ENCODE data around the gene IPO11. TPM values are rescaled to one million over a fixed set of nuclear protein-coding genes. Genes with fewer than 3 reads are reported as not detected.

The IPO11 gene
- total and polyA plus RNA-seq, 9 donors, result 20.0 to 27.7 (median 22.4) TPM

- 83% methylated on average over 2 of the region's 2 CpGs for WGBS (ENCODE audit: insufficient coverage)
- no peaks in the 10 kb centered on the region for H3K9me3 ChIP-seq (replicated peaks; ENCODE audit: control insufficient read depth, low read depth, low read length)
- H3K27me3 ChIP-seq (ENCODE audit: control insufficient read depth, insufficient read depth, low read length), result no peaks in the 10 kb centered on the region
- peaks cover 7% of the 10 kb centered on the region for H3K36me3 ChIP-seq (ENCODE audit: control insufficient read depth, insufficient read depth, low read length)
- DNase-seq, result no peak
- H3K27ac ChIP-seq (ENCODE audit: low read length), result no peak overlapping the region
- no peak overlapping the region for H3K4me3 ChIP-seq (ENCODE audit: low read length)
- H3K4me1 ChIP-seq (ENCODE audit: control insufficient read depth, insufficient read depth, low read length), result no peaks in the 10 kb centered on the region
Measured at GRCh38 chr5:62589504-62589903, 176.9 kb downstream of the IPO11 start.

- WGBS (ENCODE audit: insufficient coverage), result no CpG with 5 or more reads among the region's 2 CpGs
- no peak for DNase-seq
- H3K4me1 ChIP-seq (ENCODE audit: control insufficient read depth, insufficient read depth, low read length), result no peaks in the 10 kb centered on the region
- H3K4me3 ChIP-seq (ENCODE audit: low read length), result no peak overlapping the region
- H3K27me3 ChIP-seq (ENCODE audit: control insufficient read depth, insufficient read depth, low read length), result no peaks in the 10 kb centered on the region
- peaks cover 7% of the 10 kb centered on the region for H3K36me3 ChIP-seq (ENCODE audit: control insufficient read depth, insufficient read depth, low read length)
- no peaks in the 10 kb centered on the region for H3K9me3 ChIP-seq (replicated peaks; ENCODE audit: control insufficient read depth, low read depth, low read length)
- no peak overlapping the region for H3K27ac ChIP-seq (ENCODE audit: low read length)
Measured at GRCh38 chr5:62590387-62590786, 177.8 kb downstream of the IPO11 start.

- Histone ChIP-seq H3K4me3 (ENCODE audit: low read length) (no peak overlapping the region), H3K36me3 (ENCODE audit: control insufficient read depth, insufficient read depth, low read length) (peaks cover 7% of the 10 kb centered on the region), H3K27ac (ENCODE audit: low read length) (no peak overlapping the region), H3K9me3 (replicated peaks; ENCODE audit: control insufficient read depth, low read depth, low read length) (no peaks in the 10 kb centered on the region), H3K27me3 (ENCODE audit: control insufficient read depth, insufficient read depth, low read length) (no peaks in the 10 kb centered on the region), H3K4me1 (ENCODE audit: control insufficient read depth, insufficient read depth, low read length) (no peaks in the 10 kb centered on the region)
- 82% methylated on average over 3 of the region's 8 CpGs for WGBS (ENCODE audit: insufficient coverage)
- DNase-seq, result no peak
Measured at GRCh38 chr5:62592558-62592957, 180.0 kb downstream of the IPO11 start.

- no peaks in the 10 kb centered on the region for H3K27me3 ChIP-seq (ENCODE audit: control insufficient read depth, insufficient read depth, low read length)
- no peak overlapping the region for H3K4me3 ChIP-seq (ENCODE audit: low read length)
- no peak for DNase-seq
- H3K9me3 ChIP-seq (replicated peaks; ENCODE audit: control insufficient read depth, low read depth, low read length), result no peaks in the 10 kb centered on the region
- no peaks in the 10 kb centered on the region for H3K4me1 ChIP-seq (ENCODE audit: control insufficient read depth, insufficient read depth, low read length)
- peaks cover 7% of the 10 kb centered on the region for H3K36me3 ChIP-seq (ENCODE audit: control insufficient read depth, insufficient read depth, low read length)
- no peak overlapping the region for H3K27ac ChIP-seq (ENCODE audit: low read length)
- WGBS (ENCODE audit: insufficient coverage), result no CpG with 5 or more reads among the region's 1 CpG
Measured at GRCh38 chr5:62593331-62593730, 180.8 kb downstream of the IPO11 start.

- no peaks in the 10 kb centered on the region for H3K27me3 ChIP-seq (ENCODE audit: control insufficient read depth, insufficient read depth, low read length)
- H3K9me3 ChIP-seq (replicated peaks; ENCODE audit: control insufficient read depth, low read depth, low read length), result no peaks in the 10 kb centered on the region
- H3K4me1 ChIP-seq (ENCODE audit: control insufficient read depth, insufficient read depth, low read length), result no peaks in the 10 kb centered on the region
- no peak overlapping the region for H3K4me3 ChIP-seq (ENCODE audit: low read length)
- peaks cover 8% of the 10 kb centered on the region for H3K36me3 ChIP-seq (ENCODE audit: control insufficient read depth, insufficient read depth, low read length)
- no peak for DNase-seq
- H3K27ac ChIP-seq (ENCODE audit: low read length), result no peak overlapping the region
- WGBS (ENCODE audit: insufficient coverage), result 100% methylated on average over 2 of the region's 3 CpGs
Measured at GRCh38 chr5:62594364-62594984, 181.9 kb downstream of the IPO11 start.

- WGBS (ENCODE audit: insufficient coverage), result no CpG with 5 or more reads among the region's 1 CpG
- no peak overlapping the region for H3K4me3 ChIP-seq (ENCODE audit: low read length)
- no peaks in the 10 kb centered on the region for H3K4me1 ChIP-seq (ENCODE audit: control insufficient read depth, insufficient read depth, low read length)
- no peaks in the 10 kb centered on the region for H3K27me3 ChIP-seq (ENCODE audit: control insufficient read depth, insufficient read depth, low read length)
- H3K36me3 ChIP-seq (ENCODE audit: control insufficient read depth, insufficient read depth, low read length), result peaks cover 8% of the 10 kb centered on the region
- no peak for DNase-seq
- no peaks in the 10 kb centered on the region for H3K9me3 ChIP-seq (replicated peaks; ENCODE audit: control insufficient read depth, low read depth, low read length)
- no peak overlapping the region for H3K27ac ChIP-seq (ENCODE audit: low read length)
Measured at GRCh38 chr5:62596096-62596495, 183.5 kb downstream of the IPO11 start.

GRCh38 chr5:62596691-62597090, 184.1 kb downstream of the IPO11 start:
- Histone ChIP-seq H3K4me1 (ENCODE audit: control insufficient read depth, insufficient read depth, low read length) (no peaks in the 10 kb centered on the region), H3K27me3 (ENCODE audit: control insufficient read depth, insufficient read depth, low read length) (no peaks in the 10 kb centered on the region), H3K27ac (ENCODE audit: low read length) (no peak overlapping the region), H3K36me3 (ENCODE audit: control insufficient read depth, insufficient read depth, low read length) (peaks cover 8% of the 10 kb centered on the region), H3K4me3 (ENCODE audit: low read length) (no peak overlapping the region), H3K9me3 (replicated peaks; ENCODE audit: control insufficient read depth, low read depth, low read length) (no peaks in the 10 kb centered on the region)
- DNase-seq, result no peak
- no CpG with 5 or more reads among the region's 1 CpG for WGBS (ENCODE audit: insufficient coverage)

GRCh38 chr5:62597314-62597713, 184.8 kb downstream of the IPO11 start:
- no peak overlapping the region for H3K27ac ChIP-seq (ENCODE audit: low read length)
- no peaks in the 10 kb centered on the region for H3K4me1 ChIP-seq (ENCODE audit: control insufficient read depth, insufficient read depth, low read length)
- peaks cover 8% of the 10 kb centered on the region for H3K36me3 ChIP-seq (ENCODE audit: control insufficient read depth, insufficient read depth, low read length)
- no peak for DNase-seq
- H3K4me3 ChIP-seq (ENCODE audit: low read length), result no peak overlapping the region
- H3K27me3 ChIP-seq (ENCODE audit: control insufficient read depth, insufficient read depth, low read length), result no peaks in the 10 kb centered on the region
- no peaks in the 10 kb centered on the region for H3K9me3 ChIP-seq (replicated peaks; ENCODE audit: control insufficient read depth, low read depth, low read length)
- WGBS (ENCODE audit: insufficient coverage), result no CpG with 5 or more reads among the region's 2 CpGs

GRCh38 chr5:62600560-62601252, 188.1 kb downstream of the IPO11 start:
- H3K36me3 ChIP-seq (ENCODE audit: control insufficient read depth, insufficient read depth, low read length), result peaks cover 6% of the 10 kb centered on the region
- 40% methylated on average over 1 of the region's 3 CpGs for WGBS (ENCODE audit: insufficient coverage)
- H3K9me3 ChIP-seq (replicated peaks; ENCODE audit: control insufficient read depth, low read depth, low read length), result no peaks in the 10 kb centered on the region
- H3K4me1 ChIP-seq (ENCODE audit: control insufficient read depth, insufficient read depth, low read length), result no peaks in the 10 kb centered on the region
- H3K4me3 ChIP-seq (ENCODE audit: low read length), result no peak overlapping the region
- H3K27ac ChIP-seq (ENCODE audit: low read length), result no peak overlapping the region
- no peak for DNase-seq
- H3K27me3 ChIP-seq (ENCODE audit: control insufficient read depth, insufficient read depth, low read length), result no peaks in the 10 kb centered on the region

- Histone ChIP-seq H3K9me3 (replicated peaks; ENCODE audit: control insufficient read depth, low read depth, low read length) (no peaks in the 10 kb centered on the region), H3K4me1 (ENCODE audit: control insufficient read depth, insufficient read depth, low read length) (no peaks in the 10 kb centered on the region), H3K36me3 (ENCODE audit: control insufficient read depth, insufficient read depth, low read length) (peaks cover 8% of the 10 kb centered on the region), H3K27me3 (ENCODE audit: control insufficient read depth, insufficient read depth, low read length) (no peaks in the 10 kb centered on the region), H3K27ac (ENCODE audit: low read length) (no peak overlapping the region), H3K4me3 (ENCODE audit: low read length) (no peak overlapping the region)
- no peak for DNase-seq
- 100% methylated on average over 3 of the region's 5 CpGs for WGBS (ENCODE audit: insufficient coverage)
Measured at GRCh38 chr5:62603934-62604333, 191.4 kb downstream of the IPO11 start.

Measured in muscle of leg (tissue), 11 donors.